Right ventricle myocardium inferior (tissue), 1 donor: Measurements from ENCODE around the gene PRELID2. TPM values are rescaled to one million over a fixed set of nuclear protein-coding genes. Genes with fewer than 3 reads are reported as not detected.
"Not testable (repeated sequence)": the region's sequence is repeated elsewhere in the genome, so short reads cannot be mapped to it uniquely, and the experiment has no call there.

Experiments
- ATAC-seq: fragments of 200-7000 bp; cut with Tn5 transposase; one replicate; pipeline ENCODE4 v1.9.1; 2020; ENCODE audit warnings: mild to moderate bottlenecking, moderate library complexity
- DNase-seq: peaks from one replicate; pipeline ENCODE4 v3.0.0; 2021; ENCODE audit errors: missing footprints
- intact Hi-C: fragments of 100-400 bp; cut with DNase I; formaldehyde crosslinking; loops from one replicate; pipeline ENCODE4 v1.11.0; 2022
- total RNA-seq: library from RNA; stranded (reverse); fragmentation: NEBNext Ultra II Directional; extraction: Animal tissue kit (Norgen Biotek cat#: 25700); gene quantifications from one replicate; pipeline ENCODE4 v1.2.1, GENCODE V29; 2021
- donor health status: DM: no; HTN: yes; CAD: no; lungs with severe emphysema.

PRELID2 gene
- total RNA-seq, 1 donor from 2014 or later: 33.2 TPM

- intact Hi-C loops: no loop called here
- DNase-seq (no peak), ATAC-seq (no peak)
Observed at GRCh38 chr5:145846081-145846480, 10.9 kb upstream of the PRELID2 start.

DNA sequence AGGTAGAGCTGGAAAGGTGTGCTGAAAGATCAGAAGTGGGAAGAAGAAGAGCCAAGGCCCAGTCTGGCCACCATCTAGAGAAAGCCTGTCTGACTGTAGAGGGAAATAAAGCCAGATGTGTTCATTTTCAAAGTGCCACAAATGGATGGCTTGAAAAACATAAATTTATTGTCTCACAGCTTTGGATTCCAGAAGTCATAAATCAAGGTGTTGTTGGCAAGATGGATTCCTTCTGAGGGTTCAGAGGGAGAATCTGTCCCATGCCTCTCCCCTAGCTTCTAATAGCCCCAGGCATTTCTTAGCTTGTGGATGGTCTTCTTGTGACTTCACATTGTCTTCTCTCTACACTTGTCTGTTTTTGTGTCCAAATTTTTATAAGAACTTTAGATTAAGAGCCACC is 6.2 kb upstream of the PRELID2 start:
- DNase-seq: no peak
- intact Hi-C loops: no loop called here
- ATAC-seq: no peak

DNA sequence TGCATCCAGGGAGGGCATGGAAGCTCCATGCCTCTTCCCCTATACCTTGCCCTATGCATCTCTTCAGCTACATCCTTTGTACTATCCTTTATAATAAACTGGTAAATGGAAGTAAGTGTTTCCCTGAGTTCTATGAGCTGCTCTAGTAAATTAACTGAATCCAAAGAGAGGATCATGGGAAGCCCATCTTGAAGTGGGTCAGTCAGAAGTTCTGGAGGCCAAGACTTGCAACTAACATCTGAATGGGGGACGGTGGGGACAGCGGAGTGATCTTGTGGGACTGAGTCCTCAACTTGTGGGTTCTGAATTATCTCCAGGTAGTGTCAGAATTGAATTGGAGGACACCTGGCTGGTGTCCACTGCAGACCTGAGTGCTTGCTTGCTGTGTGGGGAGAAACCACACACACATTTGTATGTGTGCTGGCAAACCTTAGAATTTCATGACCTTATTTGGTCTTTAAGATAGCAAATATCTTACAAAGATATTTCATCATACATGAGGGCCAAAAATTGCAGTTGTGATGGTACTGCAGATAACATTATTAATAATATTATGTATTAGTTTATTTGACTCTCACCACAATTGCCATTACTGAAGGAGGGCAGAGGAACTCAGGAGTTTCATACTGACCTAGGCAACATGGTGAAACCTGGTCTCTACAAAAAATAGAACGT is 5.5 kb upstream of the PRELID2 start:
- DNase-seq (no peak), ATAC-seq (no peak)
- intact Hi-C loops: no loop called here

- DNase-seq: no peak
- intact Hi-C loops: loop anchor here (5.0 kb wide), 1 partner anchor 209 kb away; no protein-coding TSS in a partner anchor
- ATAC-seq: no peak
Observed at GRCh38 chr5:145838276-145838675, 3.1 kb upstream of the PRELID2 start.

DNA sequence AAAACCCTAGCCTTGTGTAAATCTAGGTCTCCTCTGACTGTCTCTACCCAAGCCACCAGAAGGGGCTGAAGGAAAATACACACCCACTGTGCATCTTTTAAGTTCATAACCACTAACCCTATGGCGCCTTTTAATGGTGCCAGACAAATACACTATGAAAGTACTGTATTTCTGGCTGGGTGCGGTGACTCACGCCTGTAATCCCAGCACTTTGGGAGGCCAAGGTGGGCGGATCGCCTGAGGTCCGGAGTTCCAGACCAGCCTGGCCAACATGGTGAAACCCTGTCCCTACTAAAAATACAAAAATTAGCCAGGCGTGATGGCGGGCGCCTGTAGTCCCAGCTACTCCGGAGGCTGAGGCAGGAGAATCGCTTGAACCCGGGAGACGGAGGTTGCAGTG is 1.1 kb upstream of the PRELID2 start:
- intact Hi-C loops: loop anchor here (5.0 kb wide), 1 partner anchor 211 kb away; no protein-coding TSS in a partner anchor
- not testable (repeated sequence) for ATAC-seq, DNase-seq

DNA sequence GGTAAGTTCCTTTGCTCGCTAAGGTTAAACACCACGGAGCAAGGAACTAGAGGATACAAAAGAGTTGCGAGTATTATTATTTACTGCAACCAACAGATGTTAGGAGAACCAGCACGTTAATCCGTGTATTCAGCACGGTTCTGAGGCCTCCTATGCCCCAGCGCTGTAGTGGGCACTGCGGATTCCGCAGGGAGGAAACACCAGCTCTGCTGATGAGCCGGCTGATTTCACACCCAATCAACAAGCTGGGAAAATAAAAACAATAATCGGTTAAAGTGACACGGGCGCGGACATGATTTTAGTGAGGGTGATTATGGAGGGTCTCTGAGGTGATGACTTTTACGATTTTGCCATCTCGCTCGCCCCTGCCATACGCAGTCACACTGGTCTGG is 702 bp upstream of the PRELID2 start:
- no peak for ATAC-seq
- DNase-seq: no peak
- intact Hi-C loops: loop anchor here (5.0 kb wide), 1 partner anchor 211 kb away; no protein-coding TSS in a partner anchor

- DNase-seq: no peak
- ATAC-seq: no peak
- intact Hi-C loops: no loop called here
Observed at GRCh38 chr5:145834554-145834916, 607 bp downstream of the PRELID2 start.

DNA sequence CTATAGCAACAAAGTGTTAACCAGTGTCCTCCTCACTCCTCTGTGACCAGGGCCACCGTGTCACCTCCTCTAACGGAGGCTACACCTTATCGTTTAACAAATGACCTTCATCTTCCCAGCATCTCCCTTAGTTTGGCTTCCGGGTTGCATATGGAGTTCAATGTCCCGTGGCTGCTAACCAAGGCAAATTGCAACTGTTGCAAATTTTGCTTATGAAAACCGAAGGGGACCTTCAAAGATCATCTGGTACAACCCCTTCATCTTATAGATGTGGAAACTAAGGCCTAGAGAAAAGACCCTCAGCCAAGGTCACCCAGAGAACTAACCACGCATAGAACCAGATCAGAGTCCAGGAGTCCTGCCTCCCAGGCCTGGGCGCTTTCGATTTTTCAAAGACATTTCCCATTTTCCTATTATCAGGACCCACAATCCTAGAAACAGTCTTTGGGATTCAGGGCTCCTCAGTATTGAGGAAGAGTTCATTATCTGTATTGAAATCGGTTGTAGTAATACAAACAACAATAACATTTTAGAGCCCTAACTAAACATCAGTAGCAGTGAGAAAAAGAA is 1.4 kb downstream of the PRELID2 start:
- intact Hi-C loops: no loop called here
- no peak for ATAC-seq
- DNase-seq: no peak

- ATAC-seq (no peak), DNase-seq (no peak)
- intact Hi-C loops: no loop called here
Observed at GRCh38 chr5:145830594-145830993, 4.5 kb downstream of the PRELID2 start.

GRCh38 chr5:145829708-145830361 is 5.3 kb downstream of the PRELID2 start:
- intact Hi-C loops: loop anchor here (10.0 kb wide), 1 partner anchor 145 kb away; no protein-coding TSS in a partner anchor
- ATAC-seq (no peak), DNase-seq (no peak)

DNA sequence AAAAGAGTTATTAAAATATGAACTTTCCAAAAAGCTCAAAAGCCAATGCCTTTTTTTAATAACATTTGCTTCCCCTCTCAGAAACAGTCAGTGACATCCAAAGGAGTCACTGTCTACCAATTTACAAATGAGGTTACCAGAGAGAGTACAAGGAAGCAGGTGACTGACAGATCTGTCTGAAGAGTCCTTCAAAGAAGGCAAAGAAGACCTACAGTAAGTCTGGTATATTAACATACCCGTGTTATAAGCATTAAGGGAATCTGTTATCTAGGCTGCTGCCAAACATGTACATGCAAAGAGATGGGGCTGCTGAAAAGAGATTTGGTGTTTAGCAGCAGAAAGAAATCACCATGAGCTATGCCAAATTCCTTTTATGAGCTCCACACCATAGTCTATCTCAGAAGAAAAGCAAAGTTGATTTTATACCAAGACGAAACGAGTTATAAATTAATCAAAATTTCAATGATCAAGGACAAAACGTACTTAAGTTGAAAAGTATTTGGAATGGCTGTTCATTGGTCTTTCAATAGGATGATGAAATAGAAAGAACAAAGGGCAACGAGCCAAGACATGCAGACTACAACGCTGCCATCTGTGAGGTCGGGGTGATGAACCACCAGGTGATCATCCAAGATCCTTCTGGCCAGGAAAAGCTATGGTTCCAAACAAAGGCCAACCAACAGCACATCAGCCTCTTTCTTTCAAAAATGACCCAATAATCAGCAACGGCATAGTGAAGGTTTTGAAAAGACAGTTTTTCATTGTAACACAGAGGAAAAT is 8.1 kb downstream of the PRELID2 start:
- intact Hi-C loops: loop anchor here (10.0 kb wide), 1 partner anchor 142 kb away; no protein-coding TSS in a partner anchor
- no peak for ATAC-seq

DNA sequence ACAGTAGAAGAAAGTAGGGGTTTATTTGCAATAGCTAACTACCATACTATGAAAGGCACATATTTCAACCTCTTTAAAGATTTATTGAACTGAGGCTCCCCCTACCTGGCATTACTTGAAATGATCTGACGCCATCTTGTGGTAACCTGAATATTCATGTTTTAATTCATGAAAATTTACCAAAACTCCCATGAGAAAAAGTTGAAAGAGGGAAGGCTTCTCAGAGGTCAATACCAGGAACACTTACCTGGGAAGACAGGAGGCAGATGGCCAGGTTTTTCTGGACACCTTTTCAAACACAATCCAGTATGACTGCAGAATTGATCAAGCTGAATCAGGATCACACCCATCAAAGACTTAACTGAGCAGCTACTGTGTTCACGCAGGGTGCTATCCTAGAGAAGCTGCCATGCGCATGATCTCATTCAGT is 9.4 kb downstream of the PRELID2 start:
- no peak for DNase-seq
- intact Hi-C loops: loop anchor here (10.0 kb wide), 1 partner anchor 141 kb away; no protein-coding TSS in a partner anchor
- ATAC-seq: no peak

More for the DNA sequence above, 8.1 kb downstream of the PRELID2 start:
- DNase-seq: no peak

GRCh38 chr5:145824040-145824439 is 11.1 kb downstream of the PRELID2 start:
- ATAC-seq (no peak), DNase-seq (no peak)
- intact Hi-C loops: loop anchor here (10.0 kb wide), 1 partner anchor 139 kb away; no protein-coding TSS in a partner anchor

DNA sequence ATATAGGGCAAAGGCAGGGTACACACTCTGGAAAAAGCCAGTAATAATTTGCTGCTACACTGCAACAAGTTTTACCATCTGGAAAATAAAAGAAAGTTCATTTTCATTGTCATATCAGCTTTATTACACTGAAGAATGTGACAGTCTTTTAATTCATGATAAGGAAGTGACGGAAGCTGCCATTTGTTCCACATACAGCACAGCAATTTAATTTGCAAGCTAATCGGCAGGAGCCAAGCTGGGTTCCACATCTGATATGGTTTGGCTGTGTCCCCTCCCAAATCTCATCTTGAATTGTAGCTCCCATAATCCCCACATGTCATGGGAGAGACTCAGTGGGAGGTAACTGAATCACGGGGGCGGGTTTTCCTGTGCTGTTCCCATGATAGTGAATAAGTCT is 16.5 kb downstream of the PRELID2 start:
- intact Hi-C loops: loop anchor here (10.0 kb wide), 1 partner anchor 1614 kb away; no protein-coding TSS in a partner anchor
- DNase-seq: no peak
- ATAC-seq: no peak

DNA sequence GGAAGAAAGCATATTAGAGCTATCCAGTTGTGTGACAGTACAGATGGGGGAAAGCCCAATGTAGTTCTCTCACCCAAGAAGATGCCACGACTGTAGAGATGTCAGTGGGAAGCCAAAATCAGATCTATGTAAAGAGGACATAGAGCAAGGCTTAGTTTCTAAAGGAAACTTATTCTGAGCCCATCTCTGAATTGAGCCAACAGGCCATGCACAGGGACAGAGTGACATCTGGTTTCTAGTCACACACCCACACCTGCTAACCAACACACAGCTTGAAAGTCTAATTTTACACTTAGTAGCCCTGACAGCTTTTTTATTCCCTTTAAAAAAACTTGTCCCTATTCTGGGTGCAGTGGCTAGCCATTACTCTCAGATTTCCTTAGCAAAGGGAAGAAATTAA is 22.3 kb downstream of the PRELID2 start:
- intact Hi-C loops: loop anchor here (10.0 kb wide), 1 partner anchor 1608 kb away; no protein-coding TSS in a partner anchor
- ATAC-seq (no peak), DNase-seq (no peak)

DNA sequence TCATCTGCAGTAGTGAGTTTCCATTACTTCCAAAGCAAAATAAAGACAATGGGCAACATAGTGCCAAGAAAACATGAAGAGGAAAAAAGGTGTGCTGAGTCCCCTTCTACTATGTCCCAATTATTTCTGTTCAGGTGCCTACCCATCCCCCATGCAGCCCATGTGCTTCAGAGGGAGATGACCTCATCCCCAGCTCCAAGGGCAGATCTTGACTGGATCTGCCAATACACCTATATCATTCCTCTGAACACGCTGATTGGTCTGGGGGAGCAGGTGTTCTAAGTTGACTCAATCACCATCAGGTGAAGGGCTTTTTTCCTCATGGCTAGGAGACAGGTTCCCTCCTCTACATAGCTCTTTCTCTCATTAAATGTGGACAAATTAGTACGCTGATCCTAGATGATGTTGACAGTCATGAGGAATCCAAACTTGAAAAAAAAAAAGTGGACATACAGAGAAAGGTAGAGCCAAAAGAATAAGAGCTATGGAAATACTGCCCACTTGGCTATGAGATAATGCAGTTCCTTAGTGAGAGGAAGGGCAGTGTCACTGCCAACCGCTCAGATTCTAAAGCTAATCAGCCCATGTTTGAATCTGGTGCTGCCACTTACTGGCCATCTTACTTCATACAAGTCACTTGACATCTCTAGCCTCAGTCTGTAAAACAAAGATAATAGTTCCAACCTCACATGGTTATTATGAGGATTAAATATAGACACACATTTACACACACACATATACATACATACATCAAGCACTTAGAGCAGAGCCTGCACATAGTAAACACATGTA is 23.1 kb downstream of the PRELID2 start:
- intact Hi-C loops: loop anchor here (10.0 kb wide), 1 partner anchor 1607 kb away; no protein-coding TSS in a partner anchor
- DNase-seq (no peak), ATAC-seq (peak; percentile 75)

DNA sequence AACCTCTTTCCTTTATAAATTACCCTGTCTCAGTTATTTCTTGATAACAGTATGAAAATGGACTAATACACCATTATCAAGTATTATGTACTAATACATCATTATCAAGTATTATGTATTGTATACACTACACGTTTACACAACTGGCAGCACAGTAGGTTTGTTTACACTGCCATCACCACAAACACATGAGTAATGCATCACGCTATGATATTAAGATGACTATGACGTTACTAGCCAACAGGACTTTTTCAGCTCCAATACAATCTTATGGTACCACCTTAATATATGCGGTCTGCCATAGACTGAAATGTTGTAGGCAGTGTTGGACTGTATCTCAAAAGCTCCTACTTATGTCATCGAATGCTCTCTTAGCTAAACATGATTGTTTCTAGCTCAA is 28.2 kb downstream of the PRELID2 start:
- DNase-seq (no peak), ATAC-seq (no peak)
- intact Hi-C loops: no loop called here

GRCh38 chr5:145805819-145806218 is 29.3 kb downstream of the PRELID2 start:
- DNase-seq: no peak
- ATAC-seq: no peak
- intact Hi-C loops: no loop called here
